IMR-90 (cell line): ENCODE measurements around the gene SLC35E3. TPM values are rescaled to one million over a fixed set of nuclear protein-coding genes. Genes with fewer than 3 reads are reported as not detected.
A peak's percentile ranks its signal among the peaks of the same experiment; 100 is the strongest.

Experiments used
- ATAC-seq: fragments of 200-7000 bp; cut with Tn5 transposase; 2 replicates; pipeline ENCODE4 v1.9.1; 2020; ENCODE audit warnings: low read depth, mild to moderate bottlenecking, moderate library complexity
- BruUV-seq: library from RNA; stranded (reverse); fragments of 400-500 nt; replicated peaks from 2 replicates; lab custom pipeline; 2021; lab: Mats Ljungman, UMichigan
- CTCF ChIA-PET: fragments of 300-600 bp; formaldehyde crosslinking; extraction: SDS; loops from one replicate; lab custom pipeline; 2021; ENCODE audit warnings: antibody characterized with exemption; lab: Yijun Ruan, JAX
- POLR2A ChIA-PET: fragments of 300-600 bp; sonication (Branson Sonifier 250); formaldehyde crosslinking; loops from one replicate; lab custom pipeline; 2022; ENCODE audit warnings: antibody characterized with exemption; ENCODE audit not compliant: unreplicated experiment; lab: Charles Lee
- DNase-seq: peaks from one replicate; pipeline ENCODE4 v3.0.0; 2013
- H2AFZ ChIP-seq: replicated peaks from 2 replicates; pipeline ENCODE3; 2013; ENCODE audit warnings: low read length, mild to moderate bottlenecking; ENCODE audit not compliant: poor library complexity
- H2AK5ac ChIP-seq: 2 replicates; pipeline ENCODE4 v1.6.1; 2013; ENCODE audit warnings: low read depth, low read length, inconsistent platforms
- H2AK9ac ChIP-seq: replicated peaks from 2 replicates; pipeline ENCODE3; 2013; ENCODE audit warnings: mild to moderate bottlenecking, low read depth, low read length, moderate library complexity; ENCODE audit not compliant: poor library complexity
- H2BK120ac ChIP-seq: 2 replicates; pipeline ENCODE4 v1.6.1; 2013; ENCODE audit warnings: low read depth, low read length, inconsistent platforms
- H2BK15ac ChIP-seq: 3 replicates; pipeline ENCODE4 v1.6.1; 2013; ENCODE audit warnings: low read depth, low read length, inconsistent platforms
- H2BK20ac ChIP-seq: 2 replicates; pipeline ENCODE4 v1.6.1; 2013; ENCODE audit warnings: low read depth, mild to moderate bottlenecking, inconsistent platforms, low read length, moderate library complexity
- H2BK5ac ChIP-seq: 2 replicates; pipeline ENCODE4 v1.6.1; 2013; ENCODE audit warnings: mild to moderate bottlenecking, low read depth, low read length, inconsistent platforms; ENCODE audit not compliant: poor library complexity, severe bottlenecking
- H3K14ac ChIP-seq: replicated peaks from 2 replicates; pipeline ENCODE4 v1.6.1; 2013; ENCODE audit warnings: low read depth, low read length, inconsistent platforms
- H3K18ac ChIP-seq: 2 replicates; pipeline ENCODE4 v1.6.1; 2013; ENCODE audit warnings: low read depth, low read length, control low read depth
- H3K23ac ChIP-seq: 2 replicates; pipeline ENCODE4 v1.6.1; 2013; ENCODE audit warnings: low read depth, low read length, inconsistent platforms
- H3K27ac ChIP-seq: 2 replicates; pipeline ENCODE4 v1.5.1; 2013; ENCODE audit warnings: mild to moderate bottlenecking, control low read depth, low read length; ENCODE audit not compliant: insufficient read depth
- H3K27me3 ChIP-seq: 2 replicates; pipeline ENCODE4 v1.6.1; 2013; ENCODE audit warnings: low read length; ENCODE audit not compliant: control insufficient read depth, insufficient read depth
- H3K36me3 ChIP-seq: 2 replicates; pipeline ENCODE4 v1.6.1; 2013; ENCODE audit warnings: low read length, mixed read lengths; ENCODE audit not compliant: control insufficient read depth, insufficient read depth
- H3K4ac ChIP-seq: 2 replicates; pipeline ENCODE4 v1.6.1; 2013; ENCODE audit warnings: low read depth, low read length, inconsistent platforms
- H3K4me1 ChIP-seq: 2 replicates; pipeline ENCODE4 v1.6.1; 2013; ENCODE audit warnings: low read length, mixed read lengths; ENCODE audit not compliant: control insufficient read depth, insufficient read depth
- H3K4me2 ChIP-seq: 2 replicates; pipeline ENCODE4 v1.6.1; 2013; ENCODE audit warnings: low read depth, mild to moderate bottlenecking, control low read depth, low read length, moderate library complexity
- H3K4me3 ChIP-seq: 2 replicates; pipeline ENCODE4 v1.5.1; 2013; ENCODE audit warnings: low read depth, mild to moderate bottlenecking, control low read depth, low read length, moderate library complexity; ENCODE audit not compliant: insufficient read depth
- H3K56ac ChIP-seq: 2 replicates; pipeline ENCODE4 v1.6.1; 2013; ENCODE audit warnings: low read length, inconsistent platforms; ENCODE audit not compliant: insufficient read depth; ENCODE audit errors: extremely low read depth
- H3K79me1 ChIP-seq, 2 experiments: 2 replicates each; pipeline ENCODE4 v1.6.1; 2013; ENCODE audit warnings: low read length in 2 of 2, inconsistent platforms in 1 of 2, low read depth in 1 of 2
- H3K9ac ChIP-seq: 2 replicates; pipeline ENCODE4 v1.6.1; 2013; ENCODE audit warnings: low read depth, low read length, control low read depth
- H3K9me1 ChIP-seq: 2 replicates; pipeline ENCODE4 v1.6.1; 2013; ENCODE audit warnings: low read length, inconsistent platforms; ENCODE audit not compliant: insufficient read depth
- H3K9me3 ChIP-seq: 2 replicates; pipeline ENCODE4 v1.6.1; 2013; ENCODE audit warnings: low read length; ENCODE audit not compliant: control insufficient read depth, insufficient read depth
- H4K20me1 ChIP-seq: 2 replicates; pipeline ENCODE4 v1.6.1; 2013; ENCODE audit warnings: low read length, inconsistent platforms; ENCODE audit not compliant: insufficient read depth
- H4K5ac ChIP-seq: 2 replicates; pipeline ENCODE4 v1.6.1; 2013; ENCODE audit warnings: mild to moderate bottlenecking, low read depth, low read length, control low read depth
- H4K8ac ChIP-seq, 2 experiments: 2 replicates each; pipeline ENCODE4 v1.6.1; 2013; ENCODE audit warnings: low read depth in 2 of 2, low read length in 2 of 2, control low read depth in 1 of 2, inconsistent platforms in 1 of 2
- H4K91ac ChIP-seq: 2 replicates; pipeline ENCODE4 v1.6.1; 2013; ENCODE audit warnings: low read depth, low read length, inconsistent platforms; ENCODE audit not compliant: insufficient read depth
- BHLHE40 ChIP-seq: fragments of 150-350 bp; IDR thresholded peaks from 2 replicates; pipeline ENCODE4 v1.6.1; 2016; ENCODE audit warnings: mild to moderate bottlenecking, low read depth, low read length
- RAD21 ChIP-seq: IDR thresholded peaks from 2 replicates; pipeline ENCODE4 v1.6.1; 2012; ENCODE audit warnings: low read length, improper control_type of control experiment
- RCOR1 ChIP-seq: IDR thresholded peaks from 2 replicates; pipeline ENCODE4 v1.6.1; 2012; ENCODE audit warnings: mild to moderate bottlenecking, low read length, improper control_type of control experiment; ENCODE audit not compliant: insufficient replicate concordance
- WGBS, 2 experiments: methylation state at CpG; one replicate each; pipeline versions ENCODE4 v1.1.5 to v1.1.7; 2013; ENCODE audit warnings: missing lambda C conversion rate in 2 of 2; ENCODE audit not compliant: insufficient read length in 1 of 2; ENCODE audit errors: extremely low coverage in 2 of 2; 5-methylcytosine and 5-hydroxymethylcytosine counted together
- dilution Hi-C: fragments of 300-500 bp; cut with HindIII; formaldehyde crosslinking; loops from one replicate; pipeline ENCODE4 v1.14.3; 2018; ENCODE audit warnings: low sequenced_read_pairs; ENCODE audit not compliant: unreplicated experiment
- in situ Hi-C: fragments of 300-500 bp; cut with MboI; formaldehyde crosslinking; loops from 3 replicates; pipeline ENCODE4 v1.14.3; 2019; ENCODE audit warnings: low sequenced_read_pairs, inconsistent platforms, mixed read lengths
- intact Hi-C: fragments of 100-400 bp; cut with micrococcal nuclease; formaldehyde crosslinking; loops from 2 replicates; pipeline ENCODE4 v1.10.0; 2022
- polyA plus RNA-seq, 3 experiments: library from polyadenylated mRNA; depleted of rRNA; stranded (reverse); fragments of >200 nt; gene quantifications; 2 replicates each; pipeline ENCODE4 v1.2.3, GENCODE V29; 2012; ENCODE audit warnings: low replicate concordance in 1 of 3
- total RNA-seq: library from RNA; depleted of rRNA; stranded (reverse); fragments of >200 nt; gene quantifications from 2 replicates; pipeline ENCODE4 v1.2.3, GENCODE V29; 2012

SLC35E3 gene
- total and polyA plus RNA-seq, 2 of the 4 experiments (the other 2 are of a cell fraction): 3.6 to 5.1 TPM

GRCh38 chr12:68750506-68750905, 4.5 kb downstream of the SLC35E3 start:
- 80% methylated on average over 3 of the region's 4 CpGs; no CpG with 5 or more reads in 1 of the 2 experiments for whole genome bisulfite sequencing, 2 experiments
- H3K9ac ChIP-seq: no peak overlapping the region
- DNase-seq (peak; percentile 2), ATAC-seq (no peak)
- H3K9me1 ChIP-seq: no peaks in the 10 kb centered on the region
- H2AK5ac ChIP-seq: no peak overlapping the region
- no peak overlapping the region for H3K27ac ChIP-seq
- peaks cover 10 to 20% of the 10 kb centered on the region in 2 experiments for H3K79me1 ChIP-seq
- no peak overlapping the region for H3K23ac ChIP-seq
- no peaks in the 10 kb centered on the region for H4K20me1 ChIP-seq
- H3K14ac ChIP-seq: no peak overlapping the region
- H3K36me3 ChIP-seq: peaks cover 17% of the 10 kb centered on the region
- no TSS peak for BruUV-seq
- in situ Hi-C loops (no loop called here), intact Hi-C loops (no loop called here), dilution Hi-C loops (no loop called here)
- H3K4me1 ChIP-seq: no peaks in the 10 kb centered on the region
- no peak overlapping the region for H2AK9ac ChIP-seq
- H3K4ac ChIP-seq: no peak overlapping the region
- H2BK120ac ChIP-seq: no peak overlapping the region
- H3K9me3 ChIP-seq: no peaks in the 10 kb centered on the region
- no peak overlapping the region for H3K18ac ChIP-seq
- no peak overlapping the region for H2BK15ac ChIP-seq
- H3K27me3 ChIP-seq: no peaks in the 10 kb centered on the region
- no peak overlapping the region for H3K56ac ChIP-seq
- ChIA-PET CTCF (no interaction called here), POLR2A (no interaction called here)
- no peak overlapping the region for H3K4me3 ChIP-seq
- H2BK20ac ChIP-seq: no peak overlapping the region
- H2AFZ ChIP-seq: no peak overlapping the region
- H4K5ac ChIP-seq: no peak overlapping the region
- no peak overlapping the region for H4K91ac ChIP-seq
- TF ChIP-seq BHLHE40 (no peak), RCOR1 (no peak), RAD21 (no peak)
- no peak overlapping the region for H3K4me2 ChIP-seq
- H2BK5ac ChIP-seq: no peak overlapping the region
- H4K8ac ChIP-seq: no peak overlapping the region
